ENCODE data around the gene EIF3C. TPM values are rescaled to one million over a fixed set of nuclear protein-coding genes. Genes with fewer than 3 reads are reported as not detected.
"Not testable (repeated sequence)": the region's sequence is repeated elsewhere in the genome, so short reads cannot be mapped to it uniquely, and the experiment has no call there.

EIF3C gene
- 100 to 1,000 TPM; 253 to 385 (median 293) TPM for polyA plus RNA-seq (ENCODE audit: insufficient read depth in 1 of 5, insufficient read length in 5 of 5, low replicate concordance in 1 of 5)
- long read RNA-seq, donor 1, transcript EIF3C-211 (20 exons, 2,986 nt), result minor isoform, 9 of 253 reads
- long read RNA-seq, donor 1, transcript EIF3C-201 (21 exons, 3,145 nt), result major isoform, 93 of 253 reads
- long read RNA-seq, donor 1, partial matches to known transcripts, result 141 of 253 reads
- long read RNA-seq, donor 1, other reads (novel, unspliced or antisense), result 0 of 253 reads
- long read RNA-seq, donor 2, transcript EIF3C-201 (21 exons, 3,145 nt), result major isoform, 27 of 36 reads
- long read RNA-seq, donor 2, partial matches to known transcripts, result 5 of 36 reads
- long read RNA-seq, donor 2, other reads (novel, unspliced or antisense), result 0 of 36 reads
- long read RNA-seq, donor 3, transcript EIF3C-208 (3 exons, 424 nt), result minor isoform, 6 of 111 reads
- long read RNA-seq, donor 3, transcript EIF3C-201 (21 exons, 3,145 nt), result major isoform, 40 of 111 reads
- long read RNA-seq, donor 3, partial matches to known transcripts, result 57 of 111 reads
- long read RNA-seq, donor 3, other reads (novel, unspliced or antisense), result 0 of 111 reads
- long read RNA-seq, donor 4, transcript EIF3C-211 (20 exons, 2,986 nt), result minor isoform, 5 of 81 reads
- long read RNA-seq, donor 4, transcript EIF3C-207 (13 exons, 3,957 nt), result minor isoform, 5 of 81 reads
- long read RNA-seq, donor 4, transcript EIF3C-201 (21 exons, 3,145 nt), result major isoform, 26 of 81 reads
- long read RNA-seq, donor 4, partial matches to known transcripts, result 42 of 81 reads
- long read RNA-seq, donor 4, other reads (novel, unspliced or antisense), result 0 of 81 reads
- long read RNA-seq, donor 5, transcript EIF3C-201 (21 exons, 3,145 nt), result major isoform, 54 of 144 reads
- long read RNA-seq, donor 5, transcript EIF3C-211 (20 exons, 2,986 nt), result minor isoform, 7 of 144 reads
- long read RNA-seq, donor 5, partial matches to known transcripts, result 79 of 144 reads
- long read RNA-seq, donor 5, other reads (novel, unspliced or antisense), result 0 of 144 reads
- long read RNA-seq, donor 6, transcript EIF3C-201 (21 exons, 3,145 nt), result major isoform, 52 of 127 reads
- long read RNA-seq, donor 6, partial matches to known transcripts, result 58 of 127 reads
- long read RNA-seq, donor 6, other reads (novel, unspliced or antisense), result 10 of 127 reads
- long read RNA-seq, donor 7, transcript EIF3C-201 (21 exons, 3,145 nt), result major isoform, 20 of 186 reads
- long read RNA-seq, donor 7, partial matches to known transcripts, result 163 of 186 reads
- long read RNA-seq, donor 7, other reads (novel, unspliced or antisense), result 0 of 186 reads
- long read RNA-seq, donor 8, transcript EIF3C-201 (21 exons, 3,145 nt), result major isoform, 12 of 16 reads
- long read RNA-seq, donor 8, partial matches to known transcripts, result 0 of 16 reads
- long read RNA-seq, donor 8, other reads (novel, unspliced or antisense), result 0 of 16 reads

DNA sequence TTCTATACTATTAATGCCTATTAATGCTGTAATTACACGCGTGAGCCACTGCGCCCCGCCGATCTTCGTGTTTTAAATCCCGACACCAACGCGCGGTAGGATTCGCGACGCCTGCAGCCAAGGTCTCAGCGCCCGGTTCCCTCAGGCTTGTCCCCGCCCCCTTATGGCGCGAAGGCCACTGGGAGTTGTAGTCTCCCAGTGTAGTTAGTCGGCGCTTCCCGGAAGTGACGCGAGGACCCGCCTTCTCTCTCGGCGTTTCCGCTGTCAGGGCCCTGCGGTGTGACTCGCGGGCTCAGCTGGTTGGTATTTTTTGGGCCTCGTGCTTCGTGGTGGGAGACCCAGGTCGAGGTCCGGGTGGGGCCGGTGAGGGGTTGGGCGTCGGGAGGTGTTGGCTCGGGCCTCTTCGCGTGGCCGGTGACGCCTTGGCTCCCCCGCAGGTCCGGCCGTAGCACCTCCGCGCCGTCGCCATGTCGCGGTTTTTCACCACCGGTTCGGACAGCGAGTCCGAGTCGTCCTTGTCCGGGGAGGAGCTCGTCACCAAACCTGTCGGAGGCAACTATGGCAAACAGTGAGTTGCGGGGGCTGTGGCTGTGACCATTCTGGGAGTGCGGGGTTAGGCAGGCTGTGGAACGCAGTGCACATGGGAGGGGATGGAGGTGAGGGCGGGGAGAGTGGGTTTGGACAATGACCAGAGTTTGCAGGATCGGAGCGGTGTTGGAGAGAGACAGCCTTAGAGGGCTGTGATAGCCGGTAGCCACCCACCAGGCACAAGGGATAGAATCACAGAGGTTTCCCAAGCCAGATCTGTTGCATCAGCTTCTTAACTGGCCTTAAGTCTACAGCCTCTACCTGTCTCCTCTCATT lies at the start of gene EIF3C:
Gene EIF3C, plus strand, starts transcription at position 245 of the 864 bp plus-strand sequence. Its CDS starts 223 bp downstream, at position 468.
- not testable (repeated sequence) for DNase-seq

DNA sequence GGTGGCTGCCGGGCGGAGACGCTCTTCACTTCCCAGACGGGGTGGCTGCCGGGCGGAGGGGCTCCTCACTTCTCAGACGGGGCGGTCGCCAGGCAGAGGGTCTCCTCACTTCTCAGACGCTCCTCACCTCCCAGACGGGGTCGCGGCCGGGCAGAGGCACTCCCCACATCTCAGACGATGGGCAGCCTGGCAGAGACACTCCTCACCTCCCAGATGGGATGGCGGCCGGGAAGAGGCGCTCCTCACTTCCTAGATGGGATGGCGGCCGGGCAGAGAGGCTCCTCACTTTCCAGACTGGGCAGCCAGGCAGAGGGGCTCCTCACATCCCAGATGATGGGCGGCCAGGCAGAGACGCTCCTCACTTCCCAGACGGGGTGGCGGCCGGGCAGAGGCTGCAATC lies 45.0 kb upstream of the EIF3C start:
- DNase-seq, result not testable (repeated sequence)

DNA sequence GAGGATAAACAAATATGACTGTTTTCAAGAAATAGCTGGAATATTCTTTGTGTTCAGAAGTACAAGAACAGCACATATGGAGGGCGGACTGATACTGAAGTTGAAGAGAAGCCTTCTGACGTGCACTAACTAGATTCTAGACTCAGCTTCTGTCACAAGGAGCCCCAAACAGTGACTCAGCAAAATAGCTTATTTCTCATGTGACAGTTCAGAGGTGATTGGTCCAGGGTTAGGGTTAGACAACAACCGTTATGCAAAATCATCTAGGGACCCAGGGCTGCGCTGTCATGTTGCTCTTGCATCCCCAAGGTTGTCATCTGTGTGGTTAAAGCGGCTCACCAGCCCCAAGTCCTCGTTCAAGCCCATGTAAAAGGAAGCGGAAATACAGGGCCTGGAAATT lies 43.8 kb upstream of the EIF3C start:
- DNase-seq, result not testable (repeated sequence)

DNA sequence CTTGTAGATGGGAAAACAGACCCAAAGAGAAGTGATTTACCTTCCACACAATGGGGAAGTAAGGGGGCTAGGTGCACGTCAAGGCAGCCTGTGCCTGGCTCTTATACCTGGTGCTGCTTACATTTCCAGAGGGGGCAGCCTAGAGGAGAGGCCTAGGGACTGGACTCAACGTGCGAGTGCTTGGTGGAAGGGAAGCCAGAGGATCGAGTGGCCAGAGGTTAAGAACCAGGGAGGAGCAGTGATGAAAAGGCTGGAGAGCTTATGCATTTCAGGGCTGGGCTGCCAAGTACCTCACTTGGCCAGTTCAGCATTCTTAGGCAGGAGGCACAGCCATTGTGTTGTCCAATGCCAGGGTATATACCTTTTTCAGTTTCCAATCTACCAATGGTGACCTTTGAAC lies 43.1 kb upstream of the EIF3C start:
- DNase-seq, result not testable (repeated sequence)

GRCh38 chr16:28688327-28688952 lies 22.8 kb upstream of the EIF3C start:
- DNase-seq, result not testable (repeated sequence)

- not testable (repeated sequence) for DNase-seq
These were observed 21.8 kb upstream of the EIF3C start for GRCh38 chr16:28689425-28689824.

DNA sequence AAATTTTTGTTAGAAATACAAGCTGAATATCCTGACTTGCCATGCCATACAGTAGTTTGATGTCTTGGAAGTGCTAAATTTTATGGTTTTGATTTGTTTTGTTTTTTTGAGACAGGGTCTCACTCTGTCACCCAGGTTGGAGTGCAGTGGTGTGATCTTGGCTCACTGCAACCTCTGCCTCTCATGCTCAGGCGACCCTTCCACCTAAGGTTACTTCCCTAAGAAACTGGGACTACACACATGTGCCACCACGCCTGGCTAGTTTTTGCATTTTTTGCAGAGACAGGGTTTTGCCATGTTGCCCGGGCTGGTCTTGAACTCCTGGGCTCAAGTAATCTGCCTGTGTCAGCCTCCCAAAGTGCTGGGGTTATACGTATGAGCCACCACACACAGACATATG lies 19.5 kb upstream of the EIF3C start:
- not testable (repeated sequence) for DNase-seq

GRCh38 chr16:28693257-28693950 lies 17.9 kb upstream of the EIF3C start:
- not testable (repeated sequence) for DNase-seq

GRCh38 chr16:28699792-28700191 lies 11.5 kb upstream of the EIF3C start:
- not testable (repeated sequence) for DNase-seq

- not testable (repeated sequence) for DNase-seq
These were observed 10.9 kb upstream of the EIF3C start for GRCh38 chr16:28700349-28700748.

DNA sequence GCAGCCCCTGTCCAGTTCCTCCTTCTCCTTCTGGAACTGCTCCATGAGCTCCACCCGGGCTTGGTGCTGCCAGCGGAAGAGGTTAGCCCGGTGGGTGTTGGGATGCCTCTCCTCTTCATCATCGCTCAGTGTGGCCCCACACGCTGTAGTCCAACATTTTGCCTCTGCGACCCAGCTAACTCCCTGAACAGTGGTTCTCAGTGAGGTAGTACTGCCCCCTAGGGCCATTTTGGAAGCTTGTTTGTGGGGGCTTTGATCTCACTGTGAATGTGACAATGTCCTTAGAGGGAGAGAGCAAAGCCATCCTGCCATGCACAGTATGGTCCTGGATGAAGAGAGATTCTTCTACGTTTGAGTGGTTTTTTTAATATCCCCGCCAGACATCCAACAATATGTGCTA lies 9.9 kb upstream of the EIF3C start:
- DNase-seq, result not testable (repeated sequence)

- not testable (repeated sequence) for DNase-seq
These were observed 7.0 kb upstream of the EIF3C start for GRCh38 chr16:28704246-28704645.

GRCh38 chr16:28722852-28723650 lies 11.8 kb downstream of the EIF3C start:
- not testable (repeated sequence) for DNase-seq

GRCh38 chr16:28731253-28731652 lies 20.0 kb downstream of the EIF3C start:
- DNase-seq, result not testable (repeated sequence)

- DNase-seq, result not testable (repeated sequence)
These were observed 21.3 kb downstream of the EIF3C start for GRCh38 chr16:28732455-28733124.

GRCh38 chr16:28739787-28740186 lies 28.5 kb downstream of the EIF3C start:
- not testable (repeated sequence) for DNase-seq

GRCh38 chr16:28740631-28741030 lies 29.4 kb downstream of the EIF3C start:
- DNase-seq, result not testable (repeated sequence)

All from right lung (tissue), 10 donors.